ENCODE measurements around the gene TAB2.

DNA sequence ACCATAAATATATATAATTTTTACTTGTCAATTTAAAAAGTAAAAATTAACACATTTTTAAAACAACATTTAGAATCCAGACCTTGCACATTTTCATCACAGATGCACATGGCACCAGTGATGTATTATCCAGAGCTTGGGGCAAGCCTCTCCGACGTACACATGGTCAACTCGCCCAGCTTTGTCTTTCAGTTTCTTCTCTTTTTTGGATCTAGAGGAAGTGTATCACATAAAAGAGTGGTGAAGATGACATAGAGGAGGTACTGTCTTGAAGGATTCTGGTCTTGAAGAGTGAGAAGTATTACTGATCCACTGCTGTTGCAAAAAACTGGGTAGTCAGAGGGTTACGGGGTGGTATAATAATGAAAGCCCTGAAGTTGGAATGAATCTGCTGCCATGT lies 46.9 kb upstream of the TAB2 start:
- TF ChIP-seq, protein P1, sequence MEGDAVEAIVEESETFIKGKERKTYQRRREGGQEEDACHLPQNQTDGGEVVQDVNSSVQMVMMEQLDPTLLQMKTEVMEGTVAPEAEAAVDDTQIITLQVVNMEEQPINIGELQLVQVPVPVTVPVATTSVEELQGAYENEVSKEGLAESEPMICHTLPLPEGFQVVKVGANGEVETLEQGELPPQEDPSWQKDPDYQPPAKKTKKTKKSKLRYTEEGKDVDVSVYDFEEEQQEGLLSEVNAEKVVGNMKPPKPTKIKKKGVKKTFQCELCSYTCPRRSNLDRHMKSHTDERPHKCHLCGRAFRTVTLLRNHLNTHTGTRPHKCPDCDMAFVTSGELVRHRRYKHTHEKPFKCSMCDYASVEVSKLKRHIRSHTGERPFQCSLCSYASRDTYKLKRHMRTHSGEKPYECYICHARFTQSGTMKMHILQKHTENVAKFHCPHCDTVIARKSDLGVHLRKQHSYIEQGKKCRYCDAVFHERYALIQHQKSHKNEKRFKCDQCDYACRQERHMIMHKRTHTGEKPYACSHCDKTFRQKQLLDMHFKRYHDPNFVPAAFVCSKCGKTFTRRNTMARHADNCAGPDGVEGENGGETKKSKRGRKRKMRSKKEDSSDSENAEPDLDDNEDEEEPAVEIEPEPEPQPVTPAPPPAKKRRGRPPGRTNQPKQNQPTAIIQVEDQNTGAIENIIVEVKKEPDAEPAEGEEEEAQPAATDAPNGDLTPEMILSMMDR (IDR thresholded peaks at IDR 0.05; ENCODE audit: poor library complexity) = no peak
- TF ChIP-seq EZH2 (IDR thresholded peaks at IDR 0.05; ENCODE audit: borderline replicate concordance) = no peak
- no peak for TF ChIP-seq EZH2phosphoT487 (IDR thresholded peaks at IDR 0.05; ENCODE audit: low read depth, severe bottlenecking, unreplicated experiment)
